Regular cardiac myocyte (primary cell): ENCODE data around the gene TUBG1. TPM values are rescaled to one million over a fixed set of nuclear protein-coding genes. Genes with fewer than 3 reads are reported as not detected.

Source experiments
- total RNA-seq: library from RNA; depleted of rRNA; stranded (reverse); fragments of >200 nt; gene quantifications from 2 replicates; pipeline ENCODE4 v1.2.3, GENCODE V29; 2014

The TUBG1 gene
- total RNA-seq, result 20.3 and 42.2 TPM in 2 replicates

GRCh38 chr17:42609182-42609813, at the start of gene TUBG1, which contains the start of gene RETREG3:
TUBG1 (plus strand) TSS chr17:42609683; CDS start chr17:42609738, 55 bp downstream.
RETREG3 (minus strand) TSS chr17:42609374; CDS start chr17:42609324, 50 bp downstream.

GRCh38 chr17:42561897-42562387, 47.5 kb upstream of the TUBG1 start, which contains the start of gene COASY:
COASY (plus strand) TSS chr17:42562148; CDS start chr17:42562623, 475 bp downstream.

GRCh38 chr17:42566883-42567573, 42.5 kb upstream of the TUBG1 start, which contains the start of gene MLX:
MLX (plus strand) TSS chr17:42567100; CDS start chr17:42567125, 25 bp downstream.

GRCh38 chr17:42577532-42578281, 31.8 kb upstream of the TUBG1 start, which contains the start of gene PSMC3IP:
PSMC3IP (minus strand) TSS chr17:42577729; CDS start chr17:42577686, 43 bp downstream.

GRCh38 chr17:42659079-42659931, 49.8 kb downstream of the TUBG1 start, which contains the start of gene TUBG2:
TUBG2 (plus strand) TSS chr17:42659284; CDS start chr17:42659504, 220 bp downstream.

Other genes starting within 250 kb of the TUBG1 start
- gene STAT3, start 221.2 kb upstream of the TUBG1 start, total RNA-seq, result 99.5 and 101 TPM in 2 replicates
- 691 and 1,245 TPM in 2 replicates for gene CAVIN1, start 186.4 kb upstream of the TUBG1 start, total RNA-seq
- gene ATP6V0A1, start 150.8 kb upstream of the TUBG1 start, total RNA-seq, result 31.2 and 73.6 TPM in 2 replicates
- gene NAGLU, start 73.4 kb upstream of the TUBG1 start, total RNA-seq, result 24.3 and 50.7 TPM in 2 replicates
- gene HSD17B1, start 56.8 kb upstream of the TUBG1 start, total RNA-seq, result 5.4 and 8.6 TPM in 2 replicates
- gene COASY, start 47.5 kb upstream of the TUBG1 start, total RNA-seq, result 7.0 and 18.6 TPM in 2 replicates
- gene MLX, start 42.6 kb upstream of the TUBG1 start, total RNA-seq, result 32.1 and 65.4 TPM in 2 replicates
- gene PSMC3IP, start 32.0 kb upstream of the TUBG1 start, total RNA-seq, result 2.3 and 16.3 TPM in 2 replicates
- gene RETREG3, start 309 bp upstream of the TUBG1 start, total RNA-seq, result 73.0 and 74.8 TPM in 2 replicates
- 4.8 and 11.6 TPM in 2 replicates for gene TUBG2, start 49.6 kb downstream of the TUBG1 start, total RNA-seq
- 10.7 and 11.6 TPM in 2 replicates for gene PLEKHH3, start 67.3 kb downstream of the TUBG1 start, total RNA-seq
- gene CCR10, start 72.2 kb downstream of the TUBG1 start, total RNA-seq, result 3.6 and 6.8 TPM in 2 replicates
- 15.0 and 20.6 TPM in 2 replicates for gene CNTNAP1, start 72.8 kb downstream of the TUBG1 start, total RNA-seq
- 7.7 and 20.0 TPM in 2 replicates for gene EZH1, start 135.4 kb downstream of the TUBG1 start, total RNA-seq
- gene RAMP2, start 151.5 kb downstream of the TUBG1 start, total RNA-seq, result under 0.01 and 0.58 TPM in 2 replicates
- 65.7 and 92.6 TPM in 2 replicates for gene VPS25, start 163.8 kb downstream of the TUBG1 start, total RNA-seq
- gene WNK4, start 170.9 kb downstream of the TUBG1 start, total RNA-seq, result 3.5 and 4.5 TPM in 2 replicates
- 48.8 and 70.4 TPM in 2 replicates for gene COA3, start 189.0 kb downstream of the TUBG1 start, total RNA-seq
- under 0.01 and 0.19 TPM in 2 replicates for gene CNTD1, start 189.2 kb downstream of the TUBG1 start, total RNA-seq
- 123 and 167 TPM in 2 replicates for gene BECN1, start 214.6 kb downstream of the TUBG1 start, total RNA-seq
- 51.3 and 131 TPM in 2 replicates for gene PSME3, start 223.7 kb downstream of the TUBG1 start, total RNA-seq
- 0.28 and 0.38 TPM in 2 replicates for gene AOC2, start 234.9 kb downstream of the TUBG1 start, total RNA-seq
- gene AOC3, start 241.5 kb downstream of the TUBG1 start, total RNA-seq, result under 0.01 and 2.0 TPM in 2 replicates